OCI-M2 (cell line): ENCODE results near the gene FYB1.

Experiments
- DNase-seq: peaks from one replicate; lab custom pipeline; 2025; ENCODE audit not compliant: unreplicated experiment; lab: John Stamatoyannopoulos, UW

FYB1 gene

DNA sequence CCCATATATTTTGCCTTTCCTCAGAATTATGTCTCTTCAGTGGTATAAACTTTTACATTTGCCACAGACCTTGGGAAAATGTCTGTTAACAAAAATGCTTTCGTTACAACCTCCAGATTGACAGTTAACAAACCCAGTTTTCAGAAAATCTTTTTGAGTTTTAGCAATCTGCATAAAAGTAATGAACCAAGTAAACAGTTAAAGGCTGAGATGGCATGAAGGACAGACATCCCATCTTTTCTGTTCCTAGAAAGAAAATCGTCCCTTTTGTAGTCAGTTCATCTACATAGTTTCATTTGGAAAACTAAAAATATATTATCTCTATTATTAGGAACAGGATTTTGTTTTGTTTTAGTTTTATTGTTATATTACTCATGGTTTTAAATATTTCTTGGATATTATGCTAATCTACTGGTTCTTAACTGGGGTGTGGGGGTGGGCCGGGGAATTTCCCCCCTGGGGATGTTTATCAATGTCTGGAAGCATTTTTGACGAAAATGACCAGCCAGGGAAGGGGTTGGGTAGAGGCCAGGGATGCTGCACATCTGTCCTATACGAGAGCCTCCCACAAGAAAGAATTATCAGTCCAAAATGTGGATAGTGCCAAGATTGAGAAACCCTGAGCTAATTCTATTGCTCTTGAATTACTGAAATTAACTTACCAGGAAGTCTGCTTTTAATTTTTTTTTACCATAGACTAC, 11.9 kb downstream of the FYB1 start:
- DNase-seq: no peak

DNA sequence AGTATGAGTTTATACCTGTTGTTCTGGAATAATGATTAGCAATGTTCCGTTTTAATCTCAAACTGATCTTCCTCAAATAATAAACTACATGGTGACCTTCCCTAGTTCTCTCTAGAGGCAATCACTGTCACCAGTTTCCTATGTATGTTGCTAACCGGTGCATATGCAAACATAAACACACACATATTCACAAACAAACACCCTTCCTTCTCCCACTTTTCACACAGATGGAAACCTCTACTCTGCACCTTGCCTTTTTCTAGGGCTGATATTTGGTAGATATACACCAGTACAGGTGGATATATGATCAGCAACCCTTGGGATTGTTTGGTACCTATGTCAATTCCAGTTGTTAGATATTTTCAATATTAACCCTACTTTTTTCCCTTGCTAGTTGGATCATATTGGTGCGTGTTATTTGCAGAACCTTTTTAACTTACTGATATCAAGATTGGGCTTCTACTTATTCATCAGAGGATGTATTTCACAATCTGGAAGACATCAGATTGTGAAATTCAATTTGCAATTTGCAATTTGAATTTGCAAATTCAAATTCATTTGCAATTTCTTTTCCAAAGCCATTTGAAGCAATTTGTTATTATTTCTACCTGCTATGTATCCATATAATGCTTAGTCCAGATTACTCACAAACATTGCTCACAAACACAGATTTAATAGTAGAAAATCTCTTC, 12.6 kb downstream of the FYB1 start:
- no peak for DNase-seq

DNA sequence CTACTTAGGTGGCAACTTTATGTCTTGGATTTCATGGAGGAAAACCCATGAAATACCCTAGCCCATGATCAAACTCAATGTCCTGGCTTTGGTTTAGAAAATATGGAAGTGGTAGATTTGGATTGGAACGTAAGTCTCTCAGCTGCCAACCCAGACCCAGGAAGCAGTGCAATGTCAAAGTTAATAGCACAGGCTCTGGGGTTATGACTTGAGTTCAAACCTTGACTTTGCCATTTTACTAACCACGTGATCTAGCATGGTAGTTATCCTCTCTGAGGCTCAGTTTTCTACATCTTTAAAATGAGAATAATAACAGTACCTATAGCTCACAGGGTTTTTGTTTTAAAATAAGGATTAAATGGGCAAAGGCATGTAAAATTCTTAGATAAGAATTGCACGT, 13.8 kb downstream of the FYB1 start:
- DNase-seq: no peak

DNA sequence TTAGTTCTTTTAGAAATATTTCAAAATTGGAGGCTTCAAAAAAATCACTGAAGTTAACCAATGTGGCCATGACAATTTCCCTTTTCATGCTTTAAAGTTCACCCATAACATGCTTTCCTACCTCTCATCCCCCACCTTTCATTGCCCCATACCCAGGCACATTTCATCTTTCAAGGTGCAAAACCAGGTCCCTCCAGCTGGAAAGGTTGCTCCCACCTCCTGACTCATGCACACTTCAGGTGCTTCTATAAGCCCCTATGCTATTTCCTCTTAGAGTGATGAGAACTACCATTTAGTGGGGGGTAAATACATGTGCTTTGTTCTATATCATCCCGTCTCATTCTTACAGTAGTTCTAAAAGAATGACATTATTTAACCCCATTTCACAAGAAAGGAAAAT, 15.4 kb downstream of the FYB1 start:
- DNase-seq: no peak

DNA sequence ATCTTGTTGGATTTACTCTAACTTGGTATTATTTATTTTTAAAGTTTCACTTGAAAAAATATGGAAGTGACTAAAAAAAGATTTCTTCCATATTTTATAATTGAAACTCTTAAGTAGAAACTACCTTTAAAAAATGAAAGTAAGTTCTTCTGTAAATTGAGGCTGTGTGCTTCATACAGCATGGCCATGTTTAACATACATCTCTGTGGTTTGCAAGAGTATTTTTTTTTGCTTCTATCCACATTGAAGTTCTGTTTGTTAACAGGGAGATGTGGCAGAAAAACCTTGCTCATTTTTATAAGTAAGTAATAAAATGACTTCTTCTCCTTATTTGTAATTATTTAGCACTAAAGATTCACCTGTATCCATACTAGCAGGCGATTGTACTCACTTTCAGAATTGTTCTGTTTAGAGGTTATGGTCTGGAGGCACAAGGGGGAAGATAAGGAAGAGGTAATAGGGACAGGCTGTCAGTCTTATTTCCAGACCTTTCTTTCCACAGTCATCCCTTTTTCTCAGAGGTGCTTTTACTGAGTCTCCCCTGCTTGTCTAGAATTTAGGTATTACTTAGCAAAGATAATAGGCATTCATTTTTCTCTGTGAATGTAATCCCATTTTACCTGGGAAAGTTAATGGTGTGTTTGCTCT, 16.0 kb downstream of the FYB1 start:
- DNase-seq: no peak

- no peak for DNase-seq
These were observed 16.6 kb downstream of the FYB1 start for GRCh38 chr5:39202597-39203274.

DNA sequence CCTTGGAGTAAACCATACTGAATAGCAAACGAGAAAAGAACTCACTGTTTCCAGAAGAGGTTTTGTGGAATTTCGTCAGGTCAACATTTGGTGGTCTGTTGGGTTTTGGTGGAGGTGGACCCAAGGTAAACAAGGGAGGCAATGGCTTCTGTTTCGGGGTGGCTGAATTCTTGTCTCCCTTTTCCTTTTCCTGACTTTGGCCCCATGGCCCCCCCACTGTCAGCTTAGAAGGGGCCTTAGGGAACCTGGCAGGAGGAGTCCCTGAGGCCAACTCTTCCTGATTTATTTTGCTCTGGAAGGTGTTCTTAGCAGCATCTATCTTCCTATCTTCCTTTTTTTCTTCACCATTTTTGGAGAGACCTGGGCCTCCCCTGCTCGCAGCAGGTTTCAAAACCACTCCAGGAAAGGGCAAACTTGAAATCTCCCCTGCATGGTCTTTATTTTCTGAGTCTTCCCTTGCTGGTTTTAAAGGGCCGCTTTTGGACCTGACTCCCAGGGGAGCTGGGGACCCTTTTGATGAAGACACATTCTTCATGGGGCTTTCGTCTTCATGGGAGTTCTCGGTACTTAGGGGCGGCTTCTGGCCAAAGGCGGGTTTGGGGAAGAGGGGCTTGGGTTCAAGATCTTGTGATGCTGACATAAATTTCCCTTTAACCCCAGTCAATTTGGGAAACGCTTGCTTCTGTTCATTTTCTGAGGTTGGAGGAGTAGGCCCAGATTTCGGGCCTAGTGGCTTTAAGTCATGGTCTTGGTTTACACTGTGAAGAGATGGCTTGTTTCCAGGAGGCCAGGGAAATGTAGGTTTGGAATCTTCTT, 17.4 kb downstream of the FYB1 start:
- no peak for DNase-seq

- DNase-seq: no peak
These were observed 18.1 kb downstream of the FYB1 start for GRCh38 chr5:39201160-39201780.

DNA sequence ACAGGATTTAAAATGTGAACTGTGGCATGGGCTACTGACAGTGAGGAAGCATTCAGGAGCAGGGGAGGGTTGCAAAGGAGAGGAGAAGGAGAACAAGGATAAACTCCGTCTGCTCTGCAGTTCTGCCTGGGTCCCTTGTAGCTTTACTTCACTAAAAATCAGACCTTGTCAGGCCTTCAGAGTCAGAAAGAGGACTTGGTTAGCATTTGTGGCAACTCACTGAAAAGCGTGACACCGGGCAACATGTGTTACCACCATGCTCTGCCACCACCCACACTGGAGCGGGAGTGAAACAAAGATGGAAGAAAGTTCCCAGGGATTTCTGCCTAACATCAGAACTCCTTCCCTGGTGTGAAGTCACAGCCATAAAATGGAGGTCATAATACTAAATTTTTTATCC, 19.3 kb downstream of the FYB1 start:
- no peak for DNase-seq

DNA sequence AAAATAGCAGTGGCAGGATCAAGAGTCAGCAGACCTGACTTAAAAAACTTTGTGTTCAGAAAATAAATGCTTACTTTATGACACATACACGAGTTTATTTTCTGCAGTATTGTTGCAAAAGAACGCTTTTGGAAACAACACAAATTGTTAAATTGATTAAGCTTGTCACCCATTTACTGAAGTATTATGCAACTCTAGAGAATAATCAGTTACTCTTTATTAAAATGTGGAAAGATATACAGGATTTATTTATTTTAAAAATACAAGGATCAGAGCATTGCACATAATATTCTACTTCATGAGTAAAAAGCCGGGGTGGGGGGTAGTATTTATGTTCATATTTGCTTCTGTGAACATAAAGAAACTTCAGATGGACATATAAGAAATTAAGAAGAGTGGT, 20.0 kb downstream of the FYB1 start:
- DNase-seq: no peak

DNA sequence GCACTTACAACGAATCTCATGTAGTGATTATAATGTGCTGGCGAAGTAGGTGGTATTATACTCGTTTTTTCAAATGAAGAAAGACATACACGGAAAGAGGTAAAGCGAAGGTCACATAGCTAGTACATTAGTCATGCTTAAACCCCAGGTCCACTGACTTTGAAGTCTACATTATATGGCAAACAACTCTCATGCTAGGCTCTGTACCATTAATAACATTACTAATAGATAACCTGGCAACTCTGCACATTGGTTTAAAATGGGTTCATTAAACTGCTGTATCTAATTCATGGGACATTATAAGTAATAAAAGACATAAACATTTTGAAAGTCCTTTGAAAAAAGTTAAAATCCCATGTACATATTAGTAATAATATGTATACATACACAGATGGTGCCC, 21.2 kb downstream of the FYB1 start:
- no peak for DNase-seq

DNA sequence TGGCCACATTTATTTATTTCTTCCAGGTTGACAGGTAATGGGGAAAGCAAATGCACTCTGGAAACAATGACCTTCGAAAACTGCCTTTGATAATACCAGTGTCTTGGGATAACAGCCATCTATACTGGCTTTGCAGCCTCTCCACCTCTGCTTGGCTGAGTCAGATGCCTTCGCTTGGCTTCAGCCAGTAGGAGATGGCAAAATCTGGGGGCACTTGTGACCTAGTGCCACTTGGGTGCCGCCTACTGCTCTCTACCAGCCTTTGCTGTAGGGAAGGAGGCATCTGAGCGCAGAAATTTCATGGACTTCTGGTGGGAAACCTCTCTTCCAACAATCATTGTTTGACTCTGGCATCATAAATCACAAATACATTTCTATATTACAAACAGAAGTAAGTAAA, 21.8 kb downstream of the FYB1 start:
- no peak for DNase-seq

DNA sequence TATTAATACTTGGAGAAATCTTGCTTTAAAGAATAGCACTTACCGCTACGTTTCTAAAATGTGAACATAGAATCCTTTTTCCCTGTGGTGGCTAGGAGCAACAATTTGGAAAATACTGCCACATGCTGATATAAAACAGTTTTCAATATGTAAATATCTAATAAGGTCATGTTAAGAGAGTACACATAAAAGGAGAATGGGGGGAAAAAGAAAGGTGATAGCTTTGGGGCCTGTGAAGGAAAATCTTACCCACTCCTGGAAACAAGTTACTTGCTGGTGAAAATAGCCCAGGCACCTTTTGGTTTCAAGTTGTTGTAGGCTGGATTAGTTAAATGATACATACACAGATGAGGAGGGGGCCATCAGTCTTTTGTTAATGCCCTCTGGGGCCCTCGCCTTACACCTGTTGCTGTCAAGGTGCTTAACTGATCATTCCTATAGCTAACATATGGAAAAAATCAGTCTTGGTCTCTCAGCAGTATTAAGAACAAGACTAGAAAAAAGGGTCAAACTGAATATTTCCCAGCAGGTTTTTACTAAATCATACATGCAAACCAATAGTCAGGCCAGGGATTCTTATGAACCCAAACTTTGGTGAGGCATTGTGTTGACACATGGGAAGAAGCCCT, 24.1 kb downstream of the FYB1 start:
- DNase-seq: no peak

DNA sequence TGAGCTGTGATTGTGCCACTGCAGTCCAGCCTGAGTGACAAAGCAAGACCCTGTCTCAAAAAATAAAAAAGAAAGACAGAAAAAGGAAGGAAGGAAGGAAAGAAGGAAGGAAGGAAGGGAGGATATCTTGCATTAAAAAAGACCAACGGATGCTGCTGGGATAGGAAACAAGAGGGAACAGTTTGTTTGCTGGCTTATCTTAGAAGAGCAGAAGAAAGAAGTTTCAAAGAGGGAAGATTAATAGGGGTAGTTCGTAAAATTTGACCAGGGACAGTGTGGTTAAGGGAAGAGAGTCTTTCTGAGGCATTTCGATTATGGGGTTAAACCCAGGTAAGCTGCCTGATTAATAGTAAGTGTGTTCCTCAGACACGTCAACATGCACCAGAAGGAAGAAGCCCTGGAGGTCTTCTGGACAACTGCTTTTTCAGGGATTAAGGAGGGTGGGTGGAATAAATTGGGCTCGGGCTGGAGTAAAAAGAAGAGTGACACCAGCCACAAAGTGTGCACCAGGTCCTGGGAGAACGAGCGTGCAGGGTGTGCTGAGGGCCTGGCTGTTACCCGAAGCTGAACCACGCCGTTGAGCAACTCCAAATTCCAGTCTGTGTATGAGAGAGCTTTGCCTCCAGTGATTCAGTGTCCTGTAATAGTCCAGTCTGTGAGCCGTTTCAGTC, 24.8 kb downstream of the FYB1 start:
- DNase-seq: peak; percentile 40

GRCh38 chr5:39193553-39194465, 25.6 kb downstream of the FYB1 start:
- DNase-seq: no peak

GRCh38 chr5:39192450-39193160, 26.8 kb downstream of the FYB1 start:
- DNase-seq: no peak

- no peak for DNase-seq
These were observed 28.1 kb downstream of the FYB1 start for GRCh38 chr5:39191216-39191615.
